ENCODE measurements around the gene GDPD5. TPM values are rescaled to one million over a fixed set of nuclear protein-coding genes. Genes with fewer than 3 reads are reported as not detected.

The GDPD5 gene
- total RNA-seq, 1 experiment from 2014 or later: 7.8 TPM

- no peaks in the 10 kb centered on the region; a peak in 1 of 7 replicates for H3K36me3 Mint-ChIP-seq (ENCODE audit: insufficient read depth in 1 of 3, low read depth in 3 of 3)
- no peak overlapping the region for H3K27ac ChIP-seq (ENCODE audit: insufficient read length, low read depth, low read length)
- H3K9me3 Mint-ChIP-seq: no peaks in the 10 kb centered on the region
- no peaks in the 10 kb centered on the region for H3K23me2 ChIP-seq (ENCODE audit: insufficient read length, low read depth, low read length, poor library complexity, severe bottlenecking)
- no CpG with 5 or more reads among the region's 10 CpGs for WGBS (ENCODE audit: extremely low coverage, insufficient read length, low lambda C conversion rate)
- no peak overlapping the region for H2BK12ac ChIP-seq (ENCODE audit: insufficient read length, low read depth, low read length)
- no peak overlapping the region for H3K4me3 Mint-ChIP-seq
- no peaks in the 10 kb centered on the region for H3K27me3 ChIP-seq (ENCODE audit: insufficient read depth, low read length)
- H4K20me1 ChIP-seq (ENCODE audit: control insufficient read depth, insufficient read depth, insufficient read length): no peaks in the 10 kb centered on the region
- H4K8ac ChIP-seq (replicated peaks; ENCODE audit: insufficient read length, low read depth, low read length): no peak overlapping the region
- no peaks in the 10 kb centered on the region for H3K9me3 ChIP-seq (ENCODE audit: control insufficient read depth, low read depth, low read length)
- H3K56ac ChIP-seq (ENCODE audit: insufficient read length, low read depth, low read length): no peak overlapping the region
- peaks cover 0 to 6% of the 10 kb centered on the region in 2 experiments; a peak in 1 of 4 replicates for H3K4me1 Mint-ChIP-seq
- no peak overlapping the region for H4K5ac ChIP-seq (ENCODE audit: insufficient read length, low read depth, low read length)
- no peaks in the 10 kb centered on the region for H3K4me1 ChIP-seq (ENCODE audit: insufficient read depth, low read length)
- no peak overlapping the region for H3K4me2 ChIP-seq (ENCODE audit: insufficient read depth, insufficient read length, low read length)
- H3K27me3 Mint-ChIP-seq (ENCODE audit: low read depth): peaks cover 7% of the 10 kb centered on the region
- no peak for DNase-seq
- no peaks in the 10 kb centered on the region for H3K79me2 ChIP-seq (ENCODE audit: insufficient read depth, low read length)
- no peak overlapping the region for H2BK20ac ChIP-seq (ENCODE audit: low read depth, low read length, poor library complexity, severe bottlenecking)
- H4K91ac ChIP-seq (ENCODE audit: insufficient read length, low read depth, low read length): no peak overlapping the region
- H2AFZ ChIP-seq (ENCODE audit: low read length): no peak overlapping the region
- no peak overlapping the region for H3K23ac ChIP-seq (ENCODE audit: insufficient read length, low read depth, low read length)
- H2BK120ac ChIP-seq (ENCODE audit: low read depth, low read length, poor library complexity, severe bottlenecking): no peak overlapping the region
- no peak for TF ChIP-seq CTCF (conservative IDR thresholded peaks at IDR 0.05)
- H3K18ac ChIP-seq (ENCODE audit: insufficient read length, low read depth, low read length): no peak overlapping the region
- H2BK5ac ChIP-seq (ENCODE audit: insufficient read length, low read length): no peak overlapping the region
- peak overlapping the region in 1 of 3 experiments; percentile 27; a peak in 1 of 7 replicates for H3K27ac Mint-ChIP-seq
- H2BK15ac ChIP-seq (ENCODE audit: low read depth, low read length): no peak overlapping the region
- H2AK5ac ChIP-seq (ENCODE audit: insufficient read length, low read length): no peak overlapping the region
- no peak overlapping the region for H3K9ac ChIP-seq (ENCODE audit: extremely low read depth, insufficient read length, low read length)
- H3T11ph ChIP-seq (ENCODE audit: low read length): no peak overlapping the region
- H3K79me1 ChIP-seq (ENCODE audit: insufficient read depth, low read depth, low read length, poor library complexity, severe bottlenecking): no peaks in the 10 kb centered on the region
- H3K14ac ChIP-seq (ENCODE audit: insufficient read depth, low read length): no peak overlapping the region
- no peak overlapping the region for H3K4ac ChIP-seq (ENCODE audit: low read depth, low read length)
Measured at GRCh38 chr11:75449271-75449670, 76.5 kb downstream of the GDPD5 start.
